GM23338 (cell line): ENCODE measurements around the gene HDAC9. TPM values are rescaled to one million over a fixed set of nuclear protein-coding genes. Genes with fewer than 3 reads are reported as not detected.

Experiments used
- ATAC-seq: fragments of 200-7000 bp; cut with Tn5 transposase; 3 replicates; pipeline ENCODE4 v1.9.1; 2020
- DNase-seq: peaks from one replicate; pipeline ENCODE4 v3.0.0-alpha.2; 2015; ENCODE audit warnings: low spot score
- H2AFZ ChIP-seq: fragments of 200-600 bp; sonication (generic); 2 replicates; pipeline ENCODE4 v1.8.0; 2016; ENCODE audit warnings: antibody characterized with exemption, mild to moderate bottlenecking, moderate library complexity
- H3F3A ChIP-seq: fragments of 200-600 bp; sonication (generic); replicated peaks from 2 replicates; pipeline ENCODE4 v1.8.0; 2017; ENCODE audit warnings: antibody characterized with exemption, mixed run types, low read depth
- H3K27ac ChIP-seq: fragments of 200-600 bp; sonication (generic); 2 replicates; pipeline ENCODE4 v1.6.1; 2016; ENCODE audit warnings: low read depth
- H3K27me3 ChIP-seq: fragments of 200-600 bp; sonication (generic); 2 replicates; pipeline ENCODE4 v1.8.0; 2016; ENCODE audit warnings: mild to moderate bottlenecking, mixed run types, moderate library complexity; ENCODE audit not compliant: insufficient read depth
- H3K36me3 ChIP-seq: fragments of 200-600 bp; sonication (generic); 2 replicates; pipeline ENCODE4 v1.8.0; 2016; ENCODE audit warnings: mild to moderate bottlenecking; ENCODE audit not compliant: insufficient read depth
- H3K4me1 ChIP-seq: fragments of 200-600 bp; sonication (generic); 2 replicates; pipeline ENCODE4 v1.8.0; 2016; ENCODE audit warnings: mild to moderate bottlenecking, moderate library complexity; ENCODE audit not compliant: insufficient read depth
- H3K4me2 ChIP-seq: fragments of 200-600 bp; sonication (generic); 2 replicates; pipeline ENCODE4 v1.7.1; 2017; ENCODE audit warnings: mixed run types
- H3K4me3 ChIP-seq: fragments of 200-600 bp; sonication (generic); 2 replicates; pipeline ENCODE4 v1.6.1; 2016; ENCODE audit warnings: mixed run types
- H3K79me2 ChIP-seq: fragments of 200-600 bp; sonication (generic); replicated peaks from 2 replicates; pipeline ENCODE4 v1.8.0; 2017; ENCODE audit warnings: mild to moderate bottlenecking; ENCODE audit not compliant: insufficient read depth
- H3K9me2 ChIP-seq: fragments of 200-600 bp; sonication (generic); 2 replicates; pipeline ENCODE4 v1.8.0; 2017; ENCODE audit not compliant: insufficient read depth
- H4K20me1 ChIP-seq: fragments of 200-600 bp; sonication (generic); replicated peaks from 2 replicates; pipeline ENCODE4 v1.8.0; 2017; ENCODE audit warnings: mild to moderate bottlenecking; ENCODE audit not compliant: insufficient read depth
- H3K27ac Mint-ChIP-seq: 2 replicates; pipeline ENCODE4 v1.8.0; 2020; ENCODE audit warnings: inconsistent platforms, mild to moderate bottlenecking, moderate library complexity, mixed read lengths
- H3K27me3 Mint-ChIP-seq: 3 replicates; pipeline ENCODE4 v1.8.0; 2022; ENCODE audit warnings: low read depth, mild to moderate bottlenecking, moderate library complexity, mixed read lengths, inconsistent platforms; ENCODE audit not compliant: insufficient read depth, poor library complexity
- H3K36me3 Mint-ChIP-seq: 3 replicates; pipeline ENCODE4 v1.8.0; 2021; ENCODE audit warnings: low read depth, mild to moderate bottlenecking, inconsistent platforms, moderate library complexity, mixed read lengths
- H3K4me1 Mint-ChIP-seq: 3 replicates; pipeline ENCODE4 v1.8.0; 2020; ENCODE audit warnings: mild to moderate bottlenecking, inconsistent platforms, mixed read lengths
- H3K4me3 Mint-ChIP-seq: 3 replicates; pipeline ENCODE4 v1.8.0; 2021; ENCODE audit warnings: moderate library complexity, mild to moderate bottlenecking, inconsistent platforms, mixed read lengths
- H3K9me3 Mint-ChIP-seq: 3 replicates; pipeline ENCODE4 v1.8.0; 2020; ENCODE audit warnings: moderate library complexity, mild to moderate bottlenecking, inconsistent platforms, mixed read lengths
- CREB1 ChIP-seq: fragments of 250-450 bp; sonication (Bioruptor Pico); IDR thresholded peaks from 2 replicates; pipeline ENCODE4 v1.5.0; 2020; ENCODE audit warnings: low read depth, mild to moderate bottlenecking, moderate library complexity
- EZH2 ChIP-seq: fragments of 200-600 bp; sonication (generic); IDR thresholded peaks from one replicate; pipeline ENCODE4 v1.8.0; 2017; ENCODE audit warnings: antibody characterized with exemption, mild to moderate bottlenecking, low read depth; ENCODE audit not compliant: unreplicated experiment
- JUNB ChIP-seq: IDR thresholded peaks from one replicate; pipeline ENCODE4 v1.6.1; 2016; ENCODE audit warnings: antibody characterized with exemption; ENCODE audit not compliant: unreplicated experiment
- NANOG ChIP-seq: IDR thresholded peaks from 2 replicates; pipeline ENCODE4 v1.6.1; 2016; ENCODE audit warnings: antibody characterized with exemption, borderline replicate concordance
- POLR2AphosphoS5 ChIP-seq: IDR thresholded peaks from 2 replicates; pipeline ENCODE4 v1.6.1; 2016; ENCODE audit warnings: antibody characterized with exemption, low read depth
- STAT1 ChIP-seq: IDR thresholded peaks from one replicate; pipeline ENCODE4 v1.6.1; 2016; ENCODE audit warnings: antibody characterized with exemption; ENCODE audit not compliant: unreplicated experiment
- ZNF114 ChIP-seq: fragments of 250-450 bp; sonication (Bioruptor Pico); IDR thresholded peaks from 2 replicates; pipeline ENCODE4 v1.5.0; 2020; ENCODE audit warnings: mild to moderate bottlenecking, moderate library complexity
- ZNF331 ChIP-seq: fragments of 250-450 bp; sonication (Bioruptor Pico); IDR thresholded peaks from 2 replicates; pipeline ENCODE4 v1.5.0; 2020; ENCODE audit warnings: low read depth, mild to moderate bottlenecking, moderate library complexity
- polyA plus RNA-seq: library from polyadenylated mRNA; unstranded; fragments of >200 nt; fragmentation: Nextera tagmentation; extraction: Ambion mirVana; gene quantifications from 2 replicates; pipeline ENCODE4 v1.2.1, GENCODE V29; 2016
- total RNA-seq: library from RNA; depleted of rRNA; stranded (reverse); fragments of >200 nt; shearing (Covaris generic); gene quantifications from 2 replicates; pipeline ENCODE4 v1.2.3, GENCODE V29; 2014
- TF ChIP-seq, protein P1 (sequence below), 2 experiments: fragments of 200-600 bp in 1 of 2; sonication (generic) in 1 of 2; conservative IDR thresholded peaks; 2 replicates each; pipeline versions ENCODE4 v1.5.1 to v1.6.1; 2016 to 2017; ENCODE audit warnings: antibody characterized with exemption in 2 of 2, low read depth in 2 of 2, mild to moderate bottlenecking in 2 of 2, moderate library complexity in 1 of 2
- TF ChIP-seq, protein P2 (sequence below): IDR thresholded peaks from one replicate; pipeline ENCODE4 v1.6.1; 2018; ENCODE audit warnings: antibody characterized with exemption; ENCODE audit not compliant: unreplicated experiment
- TF ChIP-seq, protein P3 (sequence below): IDR thresholded peaks from 2 replicates; pipeline ENCODE4 v1.6.1; 2016; ENCODE audit warnings: antibody characterized with exemption

The HDAC9 gene
- total and polyA plus RNA-seq, 2 experiments from 2014 or later: 8.3 to 18.5 TPM

DNA sequence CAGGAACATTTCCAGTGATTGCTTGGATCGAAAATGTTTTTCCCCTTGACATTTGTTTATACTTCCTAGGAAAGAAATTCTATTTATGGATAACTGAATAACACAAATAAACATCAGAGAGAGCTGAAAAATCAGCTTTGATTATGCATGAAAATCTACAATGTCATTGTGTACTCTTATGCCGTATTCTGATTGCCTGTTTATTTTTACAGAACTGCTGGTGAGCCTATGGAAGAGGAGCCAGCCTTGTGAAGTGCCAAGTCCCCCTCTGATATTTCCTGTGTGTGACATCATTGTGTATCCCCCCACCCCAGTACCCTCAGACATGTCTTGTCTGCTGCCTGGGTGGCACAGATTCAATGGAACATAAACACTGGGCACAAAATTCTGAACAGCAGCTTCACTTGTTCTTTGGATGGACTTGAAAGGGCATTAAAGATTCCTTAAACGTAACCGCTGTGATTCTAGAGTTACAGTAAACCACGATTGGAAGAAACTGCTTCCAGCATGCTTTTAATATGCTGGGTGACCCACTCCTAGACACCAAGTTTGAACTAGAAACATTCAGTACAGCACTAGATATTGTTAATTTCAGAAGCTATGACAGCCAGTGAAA lies 500.4 kb downstream of the HDAC9 start:
- no peak overlapping the region for H3K4me3 ChIP-seq
- H3K4me1 Mint-ChIP-seq: peaks cover 19% of the 10 kb centered on the region; the same call in 2 of the 3 replicates
- H3K4me3 Mint-ChIP-seq: no peak overlapping the region
- H2AFZ ChIP-seq: peak overlapping the region; percentile 34; the same call in 1 of the 2 replicates
- H3K79me2 ChIP-seq: no peaks in the 10 kb centered on the region
- no peaks in the 10 kb centered on the region for H3K27me3 ChIP-seq
- ATAC-seq (no peak), DNase-seq (no peak)
- H3K36me3 ChIP-seq: no peaks in the 10 kb centered on the region
- peaks cover 3% of the 10 kb centered on the region for H3K9me3 Mint-ChIP-seq
- no peaks in the 10 kb centered on the region for H3K27me3 Mint-ChIP-seq
- no peaks in the 10 kb centered on the region for H3F3A ChIP-seq
- no peak overlapping the region for H3K4me2 ChIP-seq
- no peaks in the 10 kb centered on the region for H4K20me1 ChIP-seq
- peaks cover 1% of the 10 kb centered on the region; the same call in 1 of the 3 replicates for H3K36me3 Mint-ChIP-seq
- no peak overlapping the region for H3K27ac ChIP-seq
- peaks cover 4% of the 10 kb centered on the region; the same call in 1 of the 2 replicates for H3K4me1 ChIP-seq
- TF ChIP-seq CREB1 (CRISPR knock-in tag): no peak
- peaks cover 5% of the 10 kb centered on the region; the same call in 1 of the 2 replicates for H3K9me2 ChIP-seq
- H3K27ac Mint-ChIP-seq: no peak overlapping the region

DNA sequence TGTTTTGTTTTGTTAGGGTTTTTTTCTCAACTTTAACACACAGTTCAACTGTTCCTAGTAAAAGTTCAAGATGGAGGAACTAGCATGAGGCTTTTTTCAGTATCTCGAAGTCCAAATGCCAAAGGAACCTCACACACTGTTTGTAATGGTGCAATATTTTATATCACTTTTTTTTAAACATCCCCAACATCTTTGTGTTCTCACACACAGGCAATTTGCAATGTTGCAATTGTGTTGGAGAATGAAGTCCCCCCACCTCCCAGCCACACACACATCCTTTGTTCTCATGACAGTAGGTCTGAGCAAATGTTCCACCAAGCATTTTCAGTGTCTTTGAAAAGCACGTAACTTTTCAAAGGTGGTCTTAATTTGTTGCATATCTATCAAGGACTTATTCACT lies 501.0 kb downstream of the HDAC9 start:
- H3K27ac Mint-ChIP-seq: no peak overlapping the region
- no peaks in the 10 kb centered on the region for H3K36me3 Mint-ChIP-seq
- DNase-seq: no peak
- no peaks in the 10 kb centered on the region for H3K27me3 Mint-ChIP-seq
- Histone ChIP-seq H3F3A (no peaks in the 10 kb centered on the region), H3K79me2 (no peaks in the 10 kb centered on the region), H3K9me2 (peaks cover 5% of the 10 kb centered on the region; the same call in 1 of the 2 replicates), H3K4me1 (peaks cover 4% of the 10 kb centered on the region; the same call in 1 of the 2 replicates), H4K20me1 (no peaks in the 10 kb centered on the region), H3K36me3 (no peaks in the 10 kb centered on the region), H3K4me2 (no peak overlapping the region), H3K27ac (no peak overlapping the region), H3K4me3 (no peak overlapping the region), H2AFZ (peak overlapping the region; percentile 34; the same call in 1 of the 2 replicates), H3K27me3 (no peaks in the 10 kb centered on the region)
- TF ChIP-seq, protein P1, sequence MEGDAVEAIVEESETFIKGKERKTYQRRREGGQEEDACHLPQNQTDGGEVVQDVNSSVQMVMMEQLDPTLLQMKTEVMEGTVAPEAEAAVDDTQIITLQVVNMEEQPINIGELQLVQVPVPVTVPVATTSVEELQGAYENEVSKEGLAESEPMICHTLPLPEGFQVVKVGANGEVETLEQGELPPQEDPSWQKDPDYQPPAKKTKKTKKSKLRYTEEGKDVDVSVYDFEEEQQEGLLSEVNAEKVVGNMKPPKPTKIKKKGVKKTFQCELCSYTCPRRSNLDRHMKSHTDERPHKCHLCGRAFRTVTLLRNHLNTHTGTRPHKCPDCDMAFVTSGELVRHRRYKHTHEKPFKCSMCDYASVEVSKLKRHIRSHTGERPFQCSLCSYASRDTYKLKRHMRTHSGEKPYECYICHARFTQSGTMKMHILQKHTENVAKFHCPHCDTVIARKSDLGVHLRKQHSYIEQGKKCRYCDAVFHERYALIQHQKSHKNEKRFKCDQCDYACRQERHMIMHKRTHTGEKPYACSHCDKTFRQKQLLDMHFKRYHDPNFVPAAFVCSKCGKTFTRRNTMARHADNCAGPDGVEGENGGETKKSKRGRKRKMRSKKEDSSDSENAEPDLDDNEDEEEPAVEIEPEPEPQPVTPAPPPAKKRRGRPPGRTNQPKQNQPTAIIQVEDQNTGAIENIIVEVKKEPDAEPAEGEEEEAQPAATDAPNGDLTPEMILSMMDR (conservative IDR thresholded peaks at IDR 0.05; ENCODE audit: low read depth in 2 of 2): no peak
- H3K4me3 Mint-ChIP-seq: no peak overlapping the region
- peaks cover 19% of the 10 kb centered on the region; the same call in 2 of the 3 replicates for H3K4me1 Mint-ChIP-seq
- ATAC-seq: no peak
- H3K9me3 Mint-ChIP-seq: no peaks in the 10 kb centered on the region

DNA sequence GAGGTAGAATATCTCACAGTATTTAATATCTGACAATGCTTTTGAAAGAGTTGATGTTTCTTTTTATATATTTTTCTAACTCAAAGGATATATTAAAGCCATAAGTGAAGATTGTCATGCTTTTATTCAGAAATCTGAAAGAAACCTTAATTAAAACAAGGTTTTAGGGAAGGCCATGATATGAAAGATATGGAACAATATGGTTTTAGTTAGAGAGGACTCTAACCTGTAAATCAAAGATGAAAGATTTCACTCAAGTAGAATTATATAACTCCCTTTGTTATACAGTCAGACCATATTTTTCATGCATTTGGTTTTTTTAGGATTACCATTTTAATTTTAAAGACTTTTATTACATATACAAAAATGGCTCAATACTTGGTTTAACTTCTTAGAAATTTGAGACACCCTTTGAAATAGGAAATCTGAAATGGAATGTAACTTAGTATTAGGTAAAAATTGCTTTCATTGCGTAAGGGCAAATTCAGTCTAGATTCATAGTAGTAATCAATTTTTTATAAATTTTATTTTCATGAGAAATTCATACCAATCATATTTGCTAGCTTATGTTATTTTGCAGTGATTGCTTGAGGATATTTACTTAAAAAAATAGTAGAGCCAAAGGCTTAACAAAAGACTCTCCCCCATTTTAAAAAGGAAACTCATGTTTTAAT lies 502.1 kb downstream of the HDAC9 start:
- Histone ChIP-seq H3K27me3 (no peaks in the 10 kb centered on the region), H3K79me2 (no peaks in the 10 kb centered on the region), H2AFZ (no peak overlapping the region), H3K4me2 (no peak overlapping the region), H3K4me3 (no peak overlapping the region), H4K20me1 (no peaks in the 10 kb centered on the region), H3K4me1 (peaks cover 4% of the 10 kb centered on the region; the same call in 1 of the 2 replicates), H3K27ac (no peak overlapping the region), H3F3A (no peaks in the 10 kb centered on the region), H3K36me3 (no peaks in the 10 kb centered on the region), H3K9me2 (no peaks in the 10 kb centered on the region)
- no peak overlapping the region; the same call in 1 of the 2 replicates for H3K27ac Mint-ChIP-seq
- H3K4me3 Mint-ChIP-seq: no peak overlapping the region
- DNase-seq (no peak), ATAC-seq (no peak)
- H3K27me3 Mint-ChIP-seq: no peaks in the 10 kb centered on the region
- peaks cover 19% of the 10 kb centered on the region; the same call in 2 of the 3 replicates for H3K4me1 Mint-ChIP-seq
- no peaks in the 10 kb centered on the region for H3K36me3 Mint-ChIP-seq
- no peaks in the 10 kb centered on the region for H3K9me3 Mint-ChIP-seq
- TF ChIP-seq, protein P2, sequence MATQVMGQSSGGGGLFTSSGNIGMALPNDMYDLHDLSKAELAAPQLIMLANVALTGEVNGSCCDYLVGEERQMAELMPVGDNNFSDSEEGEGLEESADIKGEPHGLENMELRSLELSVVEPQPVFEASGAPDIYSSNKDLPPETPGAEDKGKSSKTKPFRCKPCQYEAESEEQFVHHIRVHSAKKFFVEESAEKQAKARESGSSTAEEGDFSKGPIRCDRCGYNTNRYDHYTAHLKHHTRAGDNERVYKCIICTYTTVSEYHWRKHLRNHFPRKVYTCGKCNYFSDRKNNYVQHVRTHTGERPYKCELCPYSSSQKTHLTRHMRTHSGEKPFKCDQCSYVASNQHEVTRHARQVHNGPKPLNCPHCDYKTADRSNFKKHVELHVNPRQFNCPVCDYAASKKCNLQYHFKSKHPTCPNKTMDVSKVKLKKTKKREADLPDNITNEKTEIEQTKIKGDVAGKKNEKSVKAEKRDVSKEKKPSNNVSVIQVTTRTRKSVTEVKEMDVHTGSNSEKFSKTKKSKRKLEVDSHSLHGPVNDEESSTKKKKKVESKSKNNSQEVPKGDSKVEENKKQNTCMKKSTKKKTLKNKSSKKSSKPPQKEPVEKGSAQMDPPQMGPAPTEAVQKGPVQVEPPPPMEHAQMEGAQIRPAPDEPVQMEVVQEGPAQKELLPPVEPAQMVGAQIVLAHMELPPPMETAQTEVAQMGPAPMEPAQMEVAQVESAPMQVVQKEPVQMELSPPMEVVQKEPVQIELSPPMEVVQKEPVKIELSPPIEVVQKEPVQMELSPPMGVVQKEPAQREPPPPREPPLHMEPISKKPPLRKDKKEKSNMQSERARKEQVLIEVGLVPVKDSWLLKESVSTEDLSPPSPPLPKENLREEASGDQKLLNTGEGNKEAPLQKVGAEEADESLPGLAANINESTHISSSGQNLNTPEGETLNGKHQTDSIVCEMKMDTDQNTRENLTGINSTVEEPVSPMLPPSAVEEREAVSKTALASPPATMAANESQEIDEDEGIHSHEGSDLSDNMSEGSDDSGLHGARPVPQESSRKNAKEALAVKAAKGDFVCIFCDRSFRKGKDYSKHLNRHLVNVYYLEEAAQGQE: no peak
- TF ChIP-seq, protein P3, sequence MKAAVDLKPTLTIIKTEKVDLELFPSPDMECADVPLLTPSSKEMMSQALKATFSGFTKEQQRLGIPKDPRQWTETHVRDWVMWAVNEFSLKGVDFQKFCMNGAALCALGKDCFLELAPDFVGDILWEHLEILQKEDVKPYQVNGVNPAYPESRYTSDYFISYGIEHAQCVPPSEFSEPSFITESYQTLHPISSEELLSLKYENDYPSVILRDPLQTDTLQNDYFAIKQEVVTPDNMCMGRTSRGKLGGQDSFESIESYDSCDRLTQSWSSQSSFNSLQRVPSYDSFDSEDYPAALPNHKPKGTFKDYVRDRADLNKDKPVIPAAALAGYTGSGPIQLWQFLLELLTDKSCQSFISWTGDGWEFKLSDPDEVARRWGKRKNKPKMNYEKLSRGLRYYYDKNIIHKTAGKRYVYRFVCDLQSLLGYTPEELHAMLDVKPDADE: no peak
- TF ChIP-seq JUNB (no peak), ZNF331 (CRISPR knock-in tag) (no peak), POLR2AphosphoS5 (no peak), NANOG (no peak), EZH2 (no peak), ZNF114 (no peak), CREB1 (CRISPR knock-in tag) (no peak), STAT1 (no peak)
